Smooth muscle cell (in vitro differentiated cells): ENCODE measurements around the gene EPHB4. TPM values are rescaled to one million over a fixed set of nuclear protein-coding genes. Genes with fewer than 3 reads are reported as not detected.

ENCODE experiments used
- DNase-seq: peaks from one replicate; lab custom pipeline; 2025; ENCODE audit not compliant: unreplicated experiment; lab: John Stamatoyannopoulos, UW
- H2AFZ ChIP-seq: fragments of 200-600 bp; sonication (generic); 2 replicates; pipeline ENCODE4 v1.6.0; 2016; ENCODE audit warnings: antibody characterized with exemption, low read depth, mild to moderate bottlenecking
- H3F3A ChIP-seq: fragments of 200-600 bp; sonication (generic); 2 replicates; pipeline ENCODE4 v1.6.0; 2017; ENCODE audit warnings: antibody characterized with exemption, low read depth
- H3K27ac ChIP-seq: fragments of 200-600 bp; sonication (generic); 2 replicates; pipeline ENCODE4 v1.5.1; 2016; ENCODE audit warnings: low read depth, mild to moderate bottlenecking
- H3K27me3 ChIP-seq: fragments of 200-600 bp; sonication (generic); 2 replicates; pipeline ENCODE4 v1.6.1; 2016; ENCODE audit warnings: low read depth, mild to moderate bottlenecking
- H3K36me3 ChIP-seq: fragments of 200-600 bp; sonication (generic); 2 replicates; pipeline ENCODE4 v1.5.1; 2016; ENCODE audit warnings: low read depth
- H3K4me1 ChIP-seq: fragments of 200-600 bp; sonication (generic); 2 replicates; pipeline ENCODE4 v1.5.1; 2016; ENCODE audit warnings: low read depth
- H3K4me2 ChIP-seq: fragments of 200-600 bp; sonication (generic); 2 replicates; pipeline ENCODE4 v1.6.0; 2016; ENCODE audit warnings: mild to moderate bottlenecking
- H3K4me3 ChIP-seq: fragments of 200-600 bp; sonication (generic); 2 replicates; pipeline ENCODE4 v1.5.1; 2016; ENCODE audit warnings: mild to moderate bottlenecking
- H3K79me2 ChIP-seq: fragments of 200-600 bp; sonication (generic); 2 replicates; pipeline ENCODE4 v1.6.0; 2016; ENCODE audit warnings: low read depth, mild to moderate bottlenecking
- H3K9ac ChIP-seq: fragments of 200-600 bp; sonication (generic); 2 replicates; pipeline ENCODE4 v1.6.0; 2016; ENCODE audit warnings: low read depth
- H3K9me3 ChIP-seq: fragments of 200-600 bp; sonication (generic); replicated peaks from 2 replicates; pipeline ENCODE4 v1.5.1; 2016; ENCODE audit warnings: low read depth
- H4K20me1 ChIP-seq: fragments of 200-600 bp; sonication (generic); 2 replicates; pipeline ENCODE4 v1.6.0; 2016; ENCODE audit warnings: low read depth
- WGBS: methylation state at CpG from one replicate; pipeline ENCODE4 v1.1.7; 2016; ENCODE audit warnings: low lambda C conversion rate; 5-methylcytosine and 5-hydroxymethylcytosine counted together
- microRNA-seq: library from miRNA; unstranded; fragments of <30 nt; microRNA quantifications from one replicate; pipeline ENCODE4, GENCODE V29; 2016; ENCODE audit warnings: borderline number of aligned reads
- polyA plus RNA-seq: library from polyadenylated mRNA; unstranded; fragments of >200 nt; fragmentation: Nextera tagmentation; extraction: Ambion mirVana; gene quantifications from 2 replicates; pipeline ENCODE4 v1.2.1, GENCODE V29; 2016
- small RNA-seq: library from RNA; depleted of rRNA; stranded (forward); fragments of <200 nt; gene quantifications from one replicate; pipeline ENCODE3, GENCODE V24; 2014
- total RNA-seq: library from RNA; depleted of rRNA; stranded (reverse); fragments of >200 nt; gene quantifications from 2 replicates; pipeline ENCODE4 v1.2.3, GENCODE V29; 2014
- TF ChIP-seq, protein P1 (sequence below): fragments of 200-600 bp; sonication (generic); IDR thresholded peaks from 2 replicates; pipeline ENCODE4 v1.5.1; 2017; ENCODE audit warnings: borderline replicate concordance, mild to moderate bottlenecking, antibody characterized with exemption; ENCODE audit not compliant: insufficient read depth, poor library complexity, severe bottlenecking

Gene EPHB4
- total and polyA plus RNA-seq, 2 experiments from 2014 or later = 49.4 to 50.5 TPM

GRCh38 chr7:100759357-100760171 lies 67.8 kb downstream of the EPHB4 start:
- H4K20me1 ChIP-seq = no peaks in the 10 kb centered on the region
- no peak overlapping the region for H3K4me3 ChIP-seq
- no peaks in the 10 kb centered on the region for H3F3A ChIP-seq
- H3K27ac ChIP-seq = no peak overlapping the region
- no peaks in the 10 kb centered on the region for H3K36me3 ChIP-seq
- H3K79me2 ChIP-seq = no peaks in the 10 kb centered on the region
- DNase-seq = no peak
- TF ChIP-seq, protein P1, sequence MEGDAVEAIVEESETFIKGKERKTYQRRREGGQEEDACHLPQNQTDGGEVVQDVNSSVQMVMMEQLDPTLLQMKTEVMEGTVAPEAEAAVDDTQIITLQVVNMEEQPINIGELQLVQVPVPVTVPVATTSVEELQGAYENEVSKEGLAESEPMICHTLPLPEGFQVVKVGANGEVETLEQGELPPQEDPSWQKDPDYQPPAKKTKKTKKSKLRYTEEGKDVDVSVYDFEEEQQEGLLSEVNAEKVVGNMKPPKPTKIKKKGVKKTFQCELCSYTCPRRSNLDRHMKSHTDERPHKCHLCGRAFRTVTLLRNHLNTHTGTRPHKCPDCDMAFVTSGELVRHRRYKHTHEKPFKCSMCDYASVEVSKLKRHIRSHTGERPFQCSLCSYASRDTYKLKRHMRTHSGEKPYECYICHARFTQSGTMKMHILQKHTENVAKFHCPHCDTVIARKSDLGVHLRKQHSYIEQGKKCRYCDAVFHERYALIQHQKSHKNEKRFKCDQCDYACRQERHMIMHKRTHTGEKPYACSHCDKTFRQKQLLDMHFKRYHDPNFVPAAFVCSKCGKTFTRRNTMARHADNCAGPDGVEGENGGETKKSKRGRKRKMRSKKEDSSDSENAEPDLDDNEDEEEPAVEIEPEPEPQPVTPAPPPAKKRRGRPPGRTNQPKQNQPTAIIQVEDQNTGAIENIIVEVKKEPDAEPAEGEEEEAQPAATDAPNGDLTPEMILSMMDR = no peak
- WGBS = 84% methylated on average over 19 of the region's 19 CpGs
- H3K9ac ChIP-seq = no peak overlapping the region
- no peaks in the 10 kb centered on the region for H3K27me3 ChIP-seq
- no peaks in the 10 kb centered on the region for H3K9me3 ChIP-seq
- H3K4me1 ChIP-seq = peaks cover 3% of the 10 kb centered on the region
- no peak overlapping the region for H2AFZ ChIP-seq
- H3K4me2 ChIP-seq = no peak overlapping the region

- H3K9ac ChIP-seq = no peak overlapping the region
- H3K4me2 ChIP-seq = no peak overlapping the region
- H3K27ac ChIP-seq = no peak overlapping the region
- WGBS = 85% methylated on average over 3 of the region's 3 CpGs
- H3K36me3 ChIP-seq = no peaks in the 10 kb centered on the region
- no peaks in the 10 kb centered on the region for H3K9me3 ChIP-seq
- H3F3A ChIP-seq = no peaks in the 10 kb centered on the region
- H3K4me3 ChIP-seq = no peak overlapping the region
- TF ChIP-seq, protein P1 = no peak
- H4K20me1 ChIP-seq = no peaks in the 10 kb centered on the region
- H3K79me2 ChIP-seq = no peaks in the 10 kb centered on the region
- no peaks in the 10 kb centered on the region for H3K4me1 ChIP-seq
- no peak for DNase-seq
- H3K27me3 ChIP-seq = peaks cover 12% of the 10 kb centered on the region
- H2AFZ ChIP-seq = no peak overlapping the region
These were observed 73.6 kb downstream of the EPHB4 start for GRCh38 chr7:100753750-100754149.

DNA sequence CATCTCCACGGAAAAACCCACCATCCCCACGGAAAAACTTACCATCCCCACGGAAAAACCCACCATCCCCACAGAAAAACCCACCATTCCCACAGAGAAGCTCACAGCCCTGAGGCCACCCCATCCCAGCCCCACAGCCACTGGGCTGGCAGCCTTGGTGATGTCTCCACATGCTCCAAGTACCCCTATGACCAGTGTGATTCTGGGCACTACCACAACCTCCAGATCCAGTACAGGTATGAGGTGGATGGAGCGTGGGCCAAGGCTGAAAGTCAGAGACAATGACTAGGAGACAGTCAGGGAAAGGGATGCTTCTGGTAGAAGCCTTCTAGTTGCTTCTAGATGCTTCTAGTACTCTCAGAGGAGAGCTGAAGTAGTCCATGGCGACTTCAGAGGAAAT lies 74.3 kb downstream of the EPHB4 start:
- Histone ChIP-seq H4K20me1 (no peaks in the 10 kb centered on the region), H3K27ac (no peak overlapping the region), H3K4me1 (no peaks in the 10 kb centered on the region), H3K4me3 (no peak overlapping the region), H3K9ac (no peak overlapping the region), H3K79me2 (no peaks in the 10 kb centered on the region), H3F3A (no peaks in the 10 kb centered on the region), H3K4me2 (no peak overlapping the region), H3K9me3 (no peaks in the 10 kb centered on the region), H3K27me3 (peaks cover 12% of the 10 kb centered on the region), H2AFZ (no peak overlapping the region), H3K36me3 (no peaks in the 10 kb centered on the region)
- DNase-seq = no peak
- TF ChIP-seq, protein P1 = no peak
- WGBS = 87% methylated on average over 5 of the region's 5 CpGs

Small RNA genes within 50 kb of the gene (microRNA-seq; reads per million reads assigned to microRNA genes)
- gene MIR6875 = not detected

Small RNA genes within 50 kb of the gene (small RNA-seq; reads per million reads assigned to genes)
- gene RN7SL750P = not detected

Other genes with a start within 250 kb of the EPHB4 start
- 31.9 and 48.2 TPM in 2 replicates for gene LRCH4, start 241.4 kb downstream of the EPHB4 start, total RNA-seq
- 58.5 and 68.2 TPM in 2 replicates for gene LRCH4, start 241.4 kb downstream of the EPHB4 start, polyA plus RNA-seq
- gene FBXO24, start 241.2 kb downstream of the EPHB4 start, total RNA-seq = 0.22 and 0.67 TPM in 2 replicates
- gene FBXO24, start 241.2 kb downstream of the EPHB4 start, polyA plus RNA-seq = 0.61 and 1.2 TPM in 2 replicates
- gene PCOLCE, start 225.2 kb downstream of the EPHB4 start, total RNA-seq = 169 TPM in 2 replicates
- gene PCOLCE, start 225.2 kb downstream of the EPHB4 start, polyA plus RNA-seq = 526 and 754 TPM in 2 replicates
- 10.5 and 12.1 TPM in 2 replicates for gene MOSPD3, start 215.0 kb downstream of the EPHB4 start, total RNA-seq
- gene MOSPD3, start 215.0 kb downstream of the EPHB4 start, polyA plus RNA-seq = 46.9 and 47.8 TPM in 2 replicates
- 1.8 and 1.9 TPM in 2 replicates for gene TFR2, start 186.0 kb downstream of the EPHB4 start, total RNA-seq
- gene TFR2, start 186.0 kb downstream of the EPHB4 start, polyA plus RNA-seq = 3.2 TPM in 2 replicates
- not detected in 2 replicates for gene ACTL6B, start 171.1 kb downstream of the EPHB4 start, total RNA-seq
- not detected in 2 replicates for gene ACTL6B, start 171.1 kb downstream of the EPHB4 start, polyA plus RNA-seq
- gene GNB2, start 153.8 kb downstream of the EPHB4 start, total RNA-seq = 90.7 and 91.7 TPM in 2 replicates
- gene GNB2, start 153.8 kb downstream of the EPHB4 start, polyA plus RNA-seq = 219 and 238 TPM in 2 replicates
- 10.7 and 13.1 TPM in 2 replicates for gene GIGYF1, start 133.3 kb downstream of the EPHB4 start, total RNA-seq
- gene GIGYF1, start 133.3 kb downstream of the EPHB4 start, polyA plus RNA-seq = 8.5 and 11.8 TPM in 2 replicates
- 19.5 and 19.6 TPM in 2 replicates for gene POP7, start 121.4 kb downstream of the EPHB4 start, total RNA-seq
- gene POP7, start 121.4 kb downstream of the EPHB4 start, polyA plus RNA-seq = 58.7 and 62.3 TPM in 2 replicates
- gene EPO, start 107.1 kb downstream of the EPHB4 start, total RNA-seq = not detected in 2 replicates
- gene EPO, start 107.1 kb downstream of the EPHB4 start, polyA plus RNA-seq = not detected in 2 replicates
- gene ZAN, start 93.9 kb downstream of the EPHB4 start, total RNA-seq = not detected in 2 replicates
- gene ZAN, start 93.9 kb downstream of the EPHB4 start, polyA plus RNA-seq = not detected in 2 replicates
- 8.9 and 16.8 TPM in 2 replicates for gene SLC12A9, start 25.2 kb upstream of the EPHB4 start, total RNA-seq
- 12.1 and 17.8 TPM in 2 replicates for gene SLC12A9, start 25.2 kb upstream of the EPHB4 start, polyA plus RNA-seq
- gene TRIP6, start 39.9 kb upstream of the EPHB4 start, total RNA-seq = 41.9 and 46.8 TPM in 2 replicates
- 65.6 and 87.0 TPM in 2 replicates for gene TRIP6, start 39.9 kb upstream of the EPHB4 start, polyA plus RNA-seq
- 17.8 and 32.1 TPM in 2 replicates for gene SRRT, start 47.6 kb upstream of the EPHB4 start, total RNA-seq
- gene SRRT, start 47.6 kb upstream of the EPHB4 start, polyA plus RNA-seq = 63.6 and 87.5 TPM in 2 replicates
- gene UFSP1, start 62.2 kb upstream of the EPHB4 start, total RNA-seq = 0.31 and 1.2 TPM in 2 replicates
- gene UFSP1, start 62.2 kb upstream of the EPHB4 start, polyA plus RNA-seq = 2.6 and 2.9 TPM in 2 replicates
- gene ACHE, start 68.4 kb upstream of the EPHB4 start, total RNA-seq = 2.6 and 3.2 TPM in 2 replicates
- gene ACHE, start 68.4 kb upstream of the EPHB4 start, polyA plus RNA-seq = 2.8 and 3.5 TPM in 2 replicates
- not detected in 2 replicates for gene MUC3A, start 122.0 kb upstream of the EPHB4 start, total RNA-seq
- not detected in 2 replicates for gene MUC3A, start 122.0 kb upstream of the EPHB4 start, polyA plus RNA-seq
- 7.6 and 13.5 TPM in 2 replicates for gene MUC12, start 142.0 kb upstream of the EPHB4 start, total RNA-seq
- 17.1 and 18.0 TPM in 2 replicates for gene MUC12, start 142.0 kb upstream of the EPHB4 start, polyA plus RNA-seq
- gene MUC17, start 192.6 kb upstream of the EPHB4 start, total RNA-seq = 0.13 TPM in 1 of 2 replicates, not detected in the other
- 0.06 TPM in 1 of 2 replicates, not detected in the other for gene MUC17, start 192.6 kb upstream of the EPHB4 start, polyA plus RNA-seq